ENCODE data around the gene BMAL2.

Gene BMAL2

DNA sequence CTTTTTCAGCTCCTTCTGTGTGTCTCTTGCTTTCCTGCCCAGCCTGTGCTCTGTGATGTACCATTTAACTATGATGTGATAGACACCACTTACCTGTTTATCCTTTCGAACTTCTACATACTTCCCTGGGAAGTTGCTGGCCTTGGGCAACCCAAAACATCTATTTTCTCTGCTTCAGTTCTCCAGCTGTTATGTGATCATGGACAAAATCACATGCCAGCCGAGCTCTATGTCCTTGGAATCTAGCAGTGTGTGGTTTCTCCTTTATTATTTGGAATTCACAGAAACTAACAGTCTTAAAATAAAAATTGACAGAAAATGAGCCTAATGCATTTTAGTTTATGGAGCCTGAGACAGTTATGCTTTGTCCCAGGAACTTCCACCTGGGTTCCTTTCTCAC, 22.9 kb downstream of the BMAL2 start:
- no peak overlapping the region for H3K9ac ChIP-seq (ENCODE audit: low read length in 2 of 2)
- H3K9me3 ChIP-seq (ENCODE audit: control insufficient read depth in 2 of 2, low read length in 2 of 2), result no peaks in the 10 kb centered on the region
- H3K27me3 ChIP-seq (ENCODE audit: control insufficient read depth in 1 of 2, insufficient read depth in 2 of 2, low read length in 2 of 2), result no peaks in the 10 kb centered on the region
- no peak overlapping the region for H3K4me3 ChIP-seq (ENCODE audit: low read length in 2 of 2)
- no peaks in the 10 kb centered on the region for H3K4me1 ChIP-seq (ENCODE audit: control insufficient read depth, insufficient read depth, low read length)
- H3K27ac ChIP-seq (ENCODE audit: low read length), result no peak overlapping the region
- no peaks in the 10 kb centered on the region for H3K36me3 ChIP-seq (ENCODE audit: control insufficient read depth in 2 of 2, insufficient read depth in 2 of 2, low read length in 2 of 2)

- no peaks in the 10 kb centered on the region for H3K36me3 ChIP-seq (ENCODE audit: control insufficient read depth in 2 of 2, insufficient read depth in 2 of 2, low read length in 2 of 2)
- H3K4me3 ChIP-seq (ENCODE audit: low read length in 2 of 2), result no peak overlapping the region
Measured at GRCh38 chr12:27355979-27356378, 23.3 kb downstream of the BMAL2 start.

GRCh38 chr12:27359578-27360340, 27.1 kb downstream of the BMAL2 start:
- no peaks in the 10 kb centered on the region for H3K9me3 ChIP-seq (ENCODE audit: control insufficient read depth in 2 of 2, low read length in 2 of 2)
- H3K27ac ChIP-seq (ENCODE audit: low read length), result no peak overlapping the region

More at GRCh38 chr12:27355979-27356378, 23.3 kb downstream of the BMAL2 start:
- H3K27me3 ChIP-seq (ENCODE audit: control insufficient read depth in 1 of 2, insufficient read depth in 2 of 2, low read length in 2 of 2), result no peaks in the 10 kb centered on the region
- no peaks in the 10 kb centered on the region for H3K4me1 ChIP-seq (ENCODE audit: control insufficient read depth, insufficient read depth, low read length)
- no peaks in the 10 kb centered on the region for H3K9me3 ChIP-seq (ENCODE audit: control insufficient read depth in 2 of 2, low read length in 2 of 2)
- H3K9ac ChIP-seq (ENCODE audit: low read length in 2 of 2), result no peak overlapping the region
- no peak overlapping the region for H3K27ac ChIP-seq (ENCODE audit: low read length)

DNA sequence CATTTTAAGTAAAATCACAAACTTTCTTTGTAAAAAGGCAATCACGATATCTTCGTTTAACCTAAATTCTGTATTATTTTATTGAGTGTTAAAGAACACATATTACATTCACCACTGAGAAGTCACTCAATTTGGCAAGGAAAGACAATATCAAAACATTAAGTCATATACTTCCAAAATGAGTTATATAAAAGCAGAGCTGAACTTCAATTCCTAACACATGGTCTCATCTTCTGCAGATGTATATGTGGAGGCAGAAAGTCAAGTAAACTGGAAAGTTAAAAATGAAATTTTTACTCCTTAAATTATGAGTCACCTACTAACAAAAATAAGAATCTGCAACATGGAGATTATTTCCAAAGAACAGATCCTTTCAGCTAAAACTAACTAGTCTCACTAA, 28.7 kb downstream of the BMAL2 start:
- no peak overlapping the region for H3K9ac ChIP-seq (ENCODE audit: low read length in 2 of 2)
- no peak overlapping the region for H3K4me3 ChIP-seq (ENCODE audit: low read length in 2 of 2)
- no peaks in the 10 kb centered on the region for H3K4me1 ChIP-seq (ENCODE audit: control insufficient read depth, insufficient read depth, low read length)
- no peaks in the 10 kb centered on the region for H3K27me3 ChIP-seq (ENCODE audit: control insufficient read depth in 1 of 2, insufficient read depth in 2 of 2, low read length in 2 of 2)
- no peaks in the 10 kb centered on the region for H3K36me3 ChIP-seq (ENCODE audit: control insufficient read depth in 2 of 2, insufficient read depth in 2 of 2, low read length in 2 of 2)
- H3K27ac ChIP-seq (ENCODE audit: low read length), result no peak overlapping the region
- no peaks in the 10 kb centered on the region for H3K9me3 ChIP-seq (ENCODE audit: control insufficient read depth in 2 of 2, low read length in 2 of 2)

More at GRCh38 chr12:27359578-27360340, 27.1 kb downstream of the BMAL2 start:
- Histone ChIP-seq H3K4me1 (ENCODE audit: control insufficient read depth, insufficient read depth, low read length) (no peaks in the 10 kb centered on the region), H3K9ac (ENCODE audit: low read length in 2 of 2) (no peak overlapping the region), H3K36me3 (ENCODE audit: control insufficient read depth in 2 of 2, insufficient read depth in 2 of 2, low read length in 2 of 2) (no peaks in the 10 kb centered on the region), H3K4me3 (ENCODE audit: low read length in 2 of 2) (no peak overlapping the region), H3K27me3 (ENCODE audit: control insufficient read depth in 1 of 2, insufficient read depth in 2 of 2, low read length in 2 of 2) (no peaks in the 10 kb centered on the region)

DNA sequence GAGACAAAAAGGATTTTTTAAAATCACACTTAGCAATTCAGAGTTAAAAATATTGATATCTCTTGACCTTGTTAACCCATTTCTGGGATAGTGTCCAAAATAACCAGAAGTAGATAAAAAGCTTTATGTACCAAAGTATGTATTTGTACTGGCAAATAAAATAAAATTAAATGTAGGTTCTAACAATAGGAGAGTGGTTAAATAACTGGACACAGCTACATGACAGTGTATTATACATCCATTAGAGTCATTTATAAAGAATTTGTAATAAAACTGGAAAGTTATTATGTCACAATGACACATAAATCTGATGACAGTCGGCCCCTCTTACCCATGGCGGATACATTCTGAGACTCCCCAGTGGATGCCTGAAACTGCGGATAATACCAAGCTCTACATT, 34.0 kb downstream of the BMAL2 start:
- H3K9me3 ChIP-seq (ENCODE audit: control insufficient read depth in 2 of 2, low read length in 2 of 2), result no peaks in the 10 kb centered on the region
- H3K4me1 ChIP-seq (ENCODE audit: control insufficient read depth, insufficient read depth, low read length), result no peaks in the 10 kb centered on the region
- H3K27me3 ChIP-seq (ENCODE audit: control insufficient read depth in 1 of 2, insufficient read depth in 2 of 2, low read length in 2 of 2), result no peaks in the 10 kb centered on the region
- peaks cover 2% of the 10 kb centered on the region in 2 donors for H3K36me3 ChIP-seq (ENCODE audit: control insufficient read depth in 2 of 2, insufficient read depth in 2 of 2, low read length in 2 of 2)
- no peak overlapping the region for H3K9ac ChIP-seq (ENCODE audit: low read length in 2 of 2)
- no peak overlapping the region for H3K4me3 ChIP-seq (ENCODE audit: low read length in 2 of 2)
- H3K27ac ChIP-seq (ENCODE audit: low read length), result no peak overlapping the region

DNA sequence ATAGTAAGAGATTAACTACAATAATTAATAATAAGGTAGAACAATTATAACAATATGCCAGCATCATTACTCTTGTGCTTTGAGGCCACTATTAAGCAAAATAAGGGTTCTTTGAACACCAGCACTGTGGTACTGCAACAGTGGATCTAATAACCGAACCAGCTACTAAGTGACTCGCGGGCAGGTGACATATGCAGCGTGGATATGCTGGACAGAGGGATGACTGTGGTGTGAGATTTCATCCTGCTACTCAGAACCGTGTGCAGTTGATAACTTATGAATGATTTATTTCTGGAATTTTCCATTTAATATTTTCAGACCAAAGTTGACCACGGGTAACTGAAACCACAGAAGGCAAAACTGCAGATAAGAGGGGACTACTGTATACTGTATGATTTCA, 34.4 kb downstream of the BMAL2 start:
- Histone ChIP-seq H3K27me3 (ENCODE audit: control insufficient read depth in 1 of 2, insufficient read depth in 2 of 2, low read length in 2 of 2) (no peaks in the 10 kb centered on the region), H3K4me3 (ENCODE audit: low read length in 2 of 2) (no peak overlapping the region), H3K9ac (ENCODE audit: low read length in 2 of 2) (no peak overlapping the region), H3K9me3 (ENCODE audit: control insufficient read depth in 2 of 2, low read length in 2 of 2) (no peaks in the 10 kb centered on the region), H3K4me1 (ENCODE audit: control insufficient read depth, insufficient read depth, low read length) (no peaks in the 10 kb centered on the region), H3K27ac (ENCODE audit: low read length) (no peak overlapping the region), H3K36me3 (ENCODE audit: control insufficient read depth in 2 of 2, insufficient read depth in 2 of 2, low read length in 2 of 2) (peaks cover 2% of the 10 kb centered on the region in 2 donors)

- Histone ChIP-seq H3K27ac (ENCODE audit: low read length) (no peak overlapping the region), H3K9me3 (ENCODE audit: control insufficient read depth in 2 of 2, low read length in 2 of 2) (no peaks in the 10 kb centered on the region)
Measured at GRCh38 chr12:27382171-27382795, 49.6 kb downstream of the BMAL2 start.

More at GRCh38 chr12:27382171-27382795, 49.6 kb downstream of the BMAL2 start:
- no peaks in the 10 kb centered on the region for H3K27me3 ChIP-seq (ENCODE audit: control insufficient read depth in 1 of 2, insufficient read depth in 2 of 2, low read length in 2 of 2)
- H3K4me1 ChIP-seq (ENCODE audit: control insufficient read depth, insufficient read depth, low read length), result no peaks in the 10 kb centered on the region
- peaks cover 0 to 3% of the 10 kb centered on the region in 2 donors for H3K36me3 ChIP-seq (ENCODE audit: control insufficient read depth in 2 of 2, insufficient read depth in 2 of 2, low read length in 2 of 2)
- H3K4me3 ChIP-seq (ENCODE audit: low read length in 2 of 2), result no peak overlapping the region
- no peak overlapping the region for H3K9ac ChIP-seq (ENCODE audit: low read length in 2 of 2)
